Neuronal stem cell (in vitro differentiated cells): ENCODE measurements around the gene GABBR1.

ENCODE experiments used
- DNase-seq: peaks from one replicate; pipeline ENCODE4 v3.0.0-alpha.2; 2013; ENCODE audit warnings: low spot score
- H2AFZ ChIP-seq: one replicate; pipeline ENCODE4 v1.6.1; 2013; ENCODE audit warnings: mild to moderate bottlenecking, low read length, inconsistent platforms
- H2AK5ac ChIP-seq: 2 replicates; pipeline ENCODE4 v1.6.1; 2013; ENCODE audit warnings: low read depth, mild to moderate bottlenecking, inconsistent platforms, low read length, moderate library complexity, mixed read lengths
- H2BK120ac ChIP-seq: 2 replicates; pipeline ENCODE4 v1.6.1; 2013; ENCODE audit warnings: low read depth, mild to moderate bottlenecking, inconsistent platforms, low read length, moderate library complexity, mixed read lengths
- H2BK12ac ChIP-seq: one replicate; pipeline ENCODE4 v1.6.1; 2013; ENCODE audit warnings: low read length, inconsistent platforms
- H2BK15ac ChIP-seq: 2 replicates; pipeline ENCODE4 v1.6.1; 2013; ENCODE audit warnings: mild to moderate bottlenecking, low read length, inconsistent platforms, mixed read lengths
- H2BK5ac ChIP-seq: one replicate; pipeline ENCODE4 v1.6.1; 2013; ENCODE audit warnings: inconsistent platforms, mild to moderate bottlenecking, low read length, moderate library complexity
- H3K14ac ChIP-seq: one replicate; pipeline ENCODE4 v1.6.1; 2013; ENCODE audit warnings: low read length, inconsistent platforms
- H3K18ac ChIP-seq: 2 replicates; pipeline ENCODE4 v1.6.1; 2013; ENCODE audit warnings: low read length, inconsistent platforms
- H3K23ac ChIP-seq: 2 replicates; pipeline ENCODE4 v1.6.1; 2013; ENCODE audit warnings: low read depth, mild to moderate bottlenecking, mixed read lengths, low read length, inconsistent platforms; ENCODE audit not compliant: poor library complexity
- H3K27ac ChIP-seq: replicated peaks from 3 replicates; pipeline ENCODE4 v1.5.1; 2013; ENCODE audit warnings: low read length, inconsistent platforms
- H3K27me3 ChIP-seq, 3 experiments: 2 replicates each; pipeline ENCODE4 v1.6.1; 2013; ENCODE audit warnings: low read length in 3 of 3, mild to moderate bottlenecking in 2 of 3, inconsistent platforms in 1 of 3, low read depth in 1 of 3, mixed read lengths in 1 of 3, moderate library complexity in 1 of 3; ENCODE audit not compliant: control insufficient read depth in 3 of 3, insufficient read depth in 3 of 3
- H3K36me3 ChIP-seq, 2 donors: replicated peaks in 1 of 2; 2 replicates each; pipeline ENCODE4 v1.6.1; 2013; ENCODE audit warnings: low read length in 2 of 2; ENCODE audit not compliant: control insufficient read depth in 2 of 2, insufficient read depth in 2 of 2
- H3K4ac ChIP-seq: 2 replicates; pipeline ENCODE4 v1.6.1; 2013; ENCODE audit warnings: inconsistent platforms, mild to moderate bottlenecking, low read length, moderate library complexity
- H3K4me1 ChIP-seq, 2 donors: 1 replicate in 1 of 2; 2 replicates in 1 of 2; pipeline ENCODE4 v1.6.1; 2013; ENCODE audit warnings: low read length in 2 of 2, low read depth in 1 of 2; ENCODE audit not compliant: control insufficient read depth in 2 of 2, insufficient read depth in 1 of 2
- H3K4me2 ChIP-seq: one replicate; pipeline ENCODE4 v1.6.1; 2013; ENCODE audit warnings: mild to moderate bottlenecking, low read length, inconsistent platforms; ENCODE audit not compliant: insufficient read depth, poor library complexity, severe bottlenecking
- H3K4me3 ChIP-seq, 2 donors: 2 replicates each; pipeline ENCODE4 v1.5.1; 2013; ENCODE audit warnings: low read length in 2 of 2, mild to moderate bottlenecking in 2 of 2, inconsistent platforms in 1 of 2, moderate library complexity in 1 of 2
- H3K79me1 ChIP-seq: one replicate; pipeline ENCODE4 v1.6.1; 2013; ENCODE audit warnings: low read depth, mild to moderate bottlenecking, inconsistent platforms, low read length, moderate library complexity
- H3K9ac ChIP-seq: one replicate; pipeline ENCODE4 v1.6.1; 2013; ENCODE audit warnings: mild to moderate bottlenecking, low read depth, low read length, inconsistent platforms; ENCODE audit not compliant: poor library complexity
- H3K9me3 ChIP-seq, 2 donors: replicated peaks in 1 of 2; 2 replicates each; pipeline versions ENCODE3 to v1.6.1; 2013; ENCODE audit warnings: low read length in 2 of 2, mild to moderate bottlenecking in 2 of 2, inconsistent platforms in 1 of 2, low read depth in 1 of 2, mixed read lengths in 1 of 2, moderate library complexity in 1 of 2; ENCODE audit not compliant: control insufficient read depth in 2 of 2, insufficient read depth in 1 of 2
- H4K8ac ChIP-seq: one replicate; pipeline ENCODE4 v1.6.1; 2013; ENCODE audit warnings: low read depth, mild to moderate bottlenecking, inconsistent platforms, low read length, moderate library complexity
- H4K91ac ChIP-seq: one replicate; pipeline ENCODE4 v1.6.1; 2013; ENCODE audit warnings: low read length, low read depth, mild to moderate bottlenecking, inconsistent platforms; ENCODE audit not compliant: poor library complexity
- WGBS, 2 donors: extraction: QIAGEN DNeasy Blood & Tissue Kit; methylation state at CpG; one replicate each; pipeline ENCODE4 v1.1.7; 2013; ENCODE audit warnings: missing lambda C conversion rate in 2 of 2, mixed read lengths in 1 of 2; ENCODE audit not compliant: insufficient read length in 2 of 2, insufficient replicate concordance in 1 of 2; ENCODE audit errors: extremely low coverage in 2 of 2; 5-methylcytosine and 5-hydroxymethylcytosine counted together

The GABBR1 gene

GRCh38 chr6:29626948-29627754 lies 5.8 kb downstream of the GABBR1 start:
- Histone ChIP-seq H2BK15ac (no peak overlapping the region), H3K9me3 (peaks cover 0 to 1% of the 10 kb centered on the region in 2 donors), H3K27ac (peak overlapping the region; percentile 55), H3K9ac (peak overlapping the region; percentile 97), H3K79me1 (peaks cover 8% of the 10 kb centered on the region), H3K4me1 (peaks cover 56 to 72% of the 10 kb centered on the region in 2 donors), H2AFZ (peak overlapping the region; percentile 75), H4K91ac (no peak overlapping the region), H3K4ac (peak overlapping the region; percentile 20), H2BK5ac (peak overlapping the region; percentile 93), H3K14ac (peak overlapping the region; percentile 77), H3K23ac (peak overlapping the region; percentile 67), H3K18ac (peak overlapping the region; percentile 98), H2AK5ac (peak overlapping the region; percentile 98), H3K4me2 (peak overlapping the region; percentile 77), H3K4me3 (peak overlapping the region; percentile 62 to 94), H3K36me3 (peaks cover 6 to 21% of the 10 kb centered on the region in 2 donors), H2BK12ac (no peak overlapping the region), H2BK120ac (no peak overlapping the region), H3K27me3 (no peaks in the 10 kb centered on the region), H4K8ac (no peak overlapping the region)
- DNase-seq, result no peak
- WGBS, 2 donors, result no CpG with 5 or more reads among the region's 31 CpGs

GRCh38 chr6:29625337-29625930 lies 7.5 kb downstream of the GABBR1 start:
- Histone ChIP-seq H3K4me2 (peak overlapping the region; percentile 43), H3K9me3 (peaks cover 0 to 5% of the 10 kb centered on the region in 2 donors), H2BK12ac (no peak overlapping the region), H3K4me3 (peak overlapping the region; percentile 11 to 62), H3K4ac (no peak overlapping the region), H3K27me3 (no peaks in the 10 kb centered on the region), H3K9ac (no peak overlapping the region), H3K23ac (no peak overlapping the region), H2AFZ (no peak overlapping the region), H3K14ac (no peak overlapping the region), H2AK5ac (no peak overlapping the region), H3K79me1 (peaks cover 6% of the 10 kb centered on the region), H3K18ac (no peak overlapping the region), H2BK15ac (no peak overlapping the region), H3K36me3 (peaks cover 16 to 38% of the 10 kb centered on the region in 2 donors), H2BK120ac (no peak overlapping the region), H3K27ac (peak overlapping the region; percentile 71), H3K4me1 (peaks cover 48 to 70% of the 10 kb centered on the region in 2 donors), H2BK5ac (no peak overlapping the region), H4K8ac (no peak overlapping the region), H4K91ac (no peak overlapping the region)
- no peak for DNase-seq
- WGBS, 2 donors, result no CpG with 5 or more reads among the region's 7 CpGs

- Histone ChIP-seq H2BK15ac (no peak overlapping the region), H3K4me3 (peak overlapping the region in 1 of 2 donors; percentile 4), H3K27ac (peak overlapping the region; percentile 71), H2AFZ (no peak overlapping the region), H3K14ac (no peak overlapping the region), H3K9me3 (peaks cover 0 to 5% of the 10 kb centered on the region in 2 donors), H2BK120ac (no peak overlapping the region), H3K79me1 (peaks cover 6% of the 10 kb centered on the region), H4K91ac (no peak overlapping the region), H3K36me3 (peaks cover 23 to 43% of the 10 kb centered on the region in 2 donors), H2BK12ac (no peak overlapping the region), H3K18ac (no peak overlapping the region), H4K8ac (no peak overlapping the region), H2AK5ac (no peak overlapping the region), H3K4ac (no peak overlapping the region), H3K4me2 (peak overlapping the region; percentile 43), H2BK5ac (no peak overlapping the region), H3K9ac (no peak overlapping the region), H3K23ac (no peak overlapping the region), H3K27me3 (no peaks in the 10 kb centered on the region), H3K4me1 (peaks cover 45 to 66% of the 10 kb centered on the region in 2 donors)
- WGBS, 2 donors, result no CpG with 5 or more reads among the region's 3 CpGs
- no peak for DNase-seq
Observed at GRCh38 chr6:29624520-29624961, 8.4 kb downstream of the GABBR1 start.

GRCh38 chr6:29620630-29621029 lies 12.4 kb downstream of the GABBR1 start:
- Histone ChIP-seq H3K27ac (no peak overlapping the region), H3K36me3 (peaks cover 29 to 78% of the 10 kb centered on the region in 2 donors)

More at GRCh38 chr6:29620630-29621029, 12.4 kb downstream of the GABBR1 start:
- H2BK5ac ChIP-seq, result no peak overlapping the region
- no peak overlapping the region for H2BK120ac ChIP-seq
- H3K23ac ChIP-seq, result no peak overlapping the region
- H4K8ac ChIP-seq, result no peak overlapping the region
- peaks cover 36 to 44% of the 10 kb centered on the region in 2 donors for H3K4me1 ChIP-seq
- peaks cover 0 to 5% of the 10 kb centered on the region in 2 donors for H3K9me3 ChIP-seq
- no peak overlapping the region for H3K4me2 ChIP-seq
- H3K4ac ChIP-seq, result no peak overlapping the region
- peaks cover 3% of the 10 kb centered on the region for H3K79me1 ChIP-seq
- no peak overlapping the region for H2AFZ ChIP-seq
- H2BK15ac ChIP-seq, result no peak overlapping the region
- no peaks in the 10 kb centered on the region for H3K27me3 ChIP-seq
- H4K91ac ChIP-seq, result no peak overlapping the region
- H3K18ac ChIP-seq, result no peak overlapping the region
- H2AK5ac ChIP-seq, result no peak overlapping the region
- no peak overlapping the region for H2BK12ac ChIP-seq
- H3K14ac ChIP-seq, result no peak overlapping the region
- H3K9ac ChIP-seq, result no peak overlapping the region
- no peak overlapping the region for H3K4me3 ChIP-seq
- no CpG with 5 or more reads among the region's 4 CpGs for WGBS, 2 donors
- no peak for DNase-seq
